HTR-8/SVneo (cell line): ENCODE results near the gene PEF1.
A peak's percentile ranks its signal among the peaks of the same experiment; 100 is the strongest.

Experiments used
- DNase-seq: peaks from one replicate; pipeline ENCODE4 v3.0.0; 2011; ENCODE audit warnings: low spot score, mixed read lengths; ENCODE audit not compliant: insufficient read length
- FAIRE-seq: peaks from 2 replicates; lab custom pipeline; 2011; peaks lifted over from hg19 to GRCh38; lab: Jason Lieb, UNC

PEF1 gene, protein sequence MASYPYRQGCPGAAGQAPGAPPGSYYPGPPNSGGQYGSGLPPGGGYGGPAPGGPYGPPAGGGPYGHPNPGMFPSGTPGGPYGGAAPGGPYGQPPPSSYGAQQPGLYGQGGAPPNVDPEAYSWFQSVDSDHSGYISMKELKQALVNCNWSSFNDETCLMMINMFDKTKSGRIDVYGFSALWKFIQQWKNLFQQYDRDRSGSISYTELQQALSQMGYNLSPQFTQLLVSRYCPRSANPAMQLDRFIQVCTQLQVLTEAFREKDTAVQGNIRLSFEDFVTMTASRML

GRCh38 chr1:31644560-31645273 lies at the start of gene PEF1:
TSS of gene PEF1 (minus strand) at chr1:31644876. CDS start at chr1:31644864, 12 bp downstream.
- FAIRE-seq, result peak; percentile 93
- peak; percentile 95 for DNase-seq

DNA sequence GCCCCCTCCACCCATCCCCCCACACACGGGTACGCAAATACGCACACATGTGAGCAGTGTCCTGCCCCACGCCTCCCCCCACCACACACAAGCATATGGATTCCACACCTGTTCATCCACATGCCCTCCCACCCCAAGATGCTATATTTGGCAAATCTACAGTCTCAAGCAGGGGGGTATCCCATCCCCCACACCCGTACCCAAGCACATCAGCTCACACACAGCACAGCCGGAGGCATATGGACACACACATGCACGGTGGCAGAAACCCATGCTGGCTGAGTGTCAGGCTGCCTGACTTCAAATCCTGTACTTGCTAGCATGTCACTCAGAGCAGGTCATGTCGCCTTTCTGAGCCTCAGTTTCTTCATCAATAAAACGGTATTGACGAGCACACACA lies 48.6 kb upstream of the PEF1 start:
- FAIRE-seq (no peak), DNase-seq (no peak)

- no peak for FAIRE-seq
- DNase-seq, result no peak
Observed at GRCh38 chr1:31691951-31692350, 47.3 kb upstream of the PEF1 start.

GRCh38 chr1:31691446-31691845 lies 46.8 kb upstream of the PEF1 start:
- DNase-seq, result no peak
- no peak for FAIRE-seq

DNA sequence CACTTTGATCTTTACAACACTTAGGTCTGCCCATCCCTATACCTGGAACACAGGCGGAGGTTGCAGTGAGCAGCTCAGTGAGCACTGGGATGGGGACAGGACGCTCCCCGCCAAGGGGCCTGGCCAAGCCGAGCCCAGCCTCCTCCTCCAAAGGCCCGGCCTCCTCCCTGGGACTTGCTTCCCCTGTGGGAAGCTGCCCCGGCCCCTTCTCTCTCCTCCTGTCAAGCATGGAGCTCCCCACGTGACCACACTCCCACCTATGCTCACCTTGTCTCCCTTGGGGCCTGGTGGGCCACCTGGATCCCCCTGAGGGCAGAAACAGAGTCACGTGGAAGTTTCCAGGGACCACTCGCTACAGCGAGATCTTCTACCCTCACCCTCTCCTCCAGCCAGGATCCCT lies 46.2 kb upstream of the PEF1 start:
- FAIRE-seq, result no peak
- DNase-seq, result no peak

DNA sequence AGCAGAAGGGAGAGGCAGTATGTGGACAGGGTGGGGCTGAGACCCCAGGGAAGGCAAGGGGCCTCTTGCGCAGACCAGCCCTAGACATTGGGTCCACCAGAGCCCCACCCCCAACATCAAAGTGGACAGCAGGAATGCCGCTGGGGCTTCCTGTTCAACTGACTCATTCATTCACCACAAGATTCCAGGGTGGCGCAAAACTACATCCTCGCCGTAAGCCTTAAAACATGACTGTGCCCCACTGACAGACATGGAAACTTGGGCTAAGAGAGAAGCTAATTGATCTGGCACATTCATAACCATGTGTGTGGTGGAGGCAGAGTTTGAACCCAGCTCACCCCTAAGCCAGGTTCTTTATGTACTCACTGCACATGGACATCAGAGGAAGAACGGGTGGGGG lies 45.2 kb upstream of the PEF1 start:
- DNase-seq (peak; percentile 87), FAIRE-seq (peak; percentile 78)

DNA sequence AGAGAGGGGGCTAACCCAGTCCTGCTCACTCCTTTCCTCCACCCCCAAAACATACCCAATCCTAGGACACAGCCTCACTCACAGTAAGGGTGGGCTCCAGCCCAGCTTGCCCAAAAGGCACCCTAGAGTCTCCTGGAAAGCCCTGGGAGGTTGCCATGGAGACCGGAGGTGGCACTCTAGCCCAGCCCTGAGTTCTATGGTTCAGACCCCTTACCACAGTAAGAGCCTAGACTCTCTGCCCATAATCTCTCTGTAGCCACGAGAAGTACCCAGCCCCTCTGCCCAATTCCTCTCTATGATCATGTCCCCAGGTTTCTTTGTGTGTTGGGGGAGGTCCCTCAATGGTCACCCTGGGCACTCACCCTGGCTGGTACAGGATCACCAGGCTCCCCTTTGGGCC lies 44.7 kb upstream of the PEF1 start:
- DNase-seq, result no peak

DNA sequence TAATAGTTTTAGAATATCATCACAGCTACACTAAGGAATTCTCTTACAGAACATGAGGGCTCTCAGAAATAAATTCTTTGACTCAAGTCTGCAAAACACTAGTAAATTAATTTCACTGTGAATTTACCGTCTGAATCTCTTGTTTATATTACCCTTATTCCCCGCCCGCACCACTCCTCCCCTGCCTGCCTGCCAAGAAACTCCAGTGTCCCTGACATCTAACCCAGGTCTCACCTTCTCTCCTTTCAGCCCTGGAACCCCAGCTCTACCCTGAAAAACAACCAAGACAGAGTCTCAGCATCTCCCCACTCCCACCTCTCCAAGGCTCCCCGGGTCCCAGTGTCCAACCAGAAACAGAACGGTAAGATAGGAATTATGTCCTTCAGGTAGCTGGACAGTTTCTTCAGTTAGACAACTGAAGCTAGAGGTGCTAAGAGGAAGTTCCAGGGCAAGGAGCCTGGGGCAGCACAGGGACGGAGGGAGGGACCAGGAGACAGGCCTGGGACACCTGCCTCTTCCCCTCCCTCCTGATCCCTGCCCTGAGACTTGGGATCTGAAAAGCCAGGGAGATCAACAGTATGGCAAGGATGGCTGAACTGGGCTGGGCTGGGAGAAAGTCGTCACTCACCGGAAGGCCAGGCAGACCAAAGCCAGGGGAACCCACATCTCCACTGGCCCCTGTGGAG lies 43.7 kb upstream of the PEF1 start:
- no peak for DNase-seq
- FAIRE-seq, result no peak

More for the DNA sequence above, 44.7 kb upstream of the PEF1 start:
- no peak for FAIRE-seq

DNA sequence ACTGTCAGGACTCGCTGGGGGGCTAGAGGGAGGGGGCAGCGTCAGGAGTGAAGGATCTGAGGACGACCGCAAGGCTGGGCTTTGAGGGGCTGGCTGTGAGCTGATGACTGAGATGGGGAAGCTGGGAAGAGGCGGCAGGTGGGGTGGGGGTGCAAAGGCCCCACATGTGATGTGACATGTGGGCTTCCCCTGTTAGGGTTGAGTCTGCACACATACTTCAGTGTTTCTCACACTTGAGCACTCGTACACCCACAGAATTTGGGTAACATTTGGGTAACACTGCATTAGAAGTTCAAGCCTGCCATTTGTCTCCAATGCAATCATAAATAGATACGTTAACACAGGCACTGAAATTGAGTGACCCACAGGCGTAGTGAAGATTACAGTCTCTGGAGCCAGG lies 42.9 kb upstream of the PEF1 start:
- DNase-seq (no peak), FAIRE-seq (no peak)

GRCh38 chr1:31685795-31686194 lies 41.1 kb upstream of the PEF1 start:
- no peak for DNase-seq
- no peak for FAIRE-seq

DNA sequence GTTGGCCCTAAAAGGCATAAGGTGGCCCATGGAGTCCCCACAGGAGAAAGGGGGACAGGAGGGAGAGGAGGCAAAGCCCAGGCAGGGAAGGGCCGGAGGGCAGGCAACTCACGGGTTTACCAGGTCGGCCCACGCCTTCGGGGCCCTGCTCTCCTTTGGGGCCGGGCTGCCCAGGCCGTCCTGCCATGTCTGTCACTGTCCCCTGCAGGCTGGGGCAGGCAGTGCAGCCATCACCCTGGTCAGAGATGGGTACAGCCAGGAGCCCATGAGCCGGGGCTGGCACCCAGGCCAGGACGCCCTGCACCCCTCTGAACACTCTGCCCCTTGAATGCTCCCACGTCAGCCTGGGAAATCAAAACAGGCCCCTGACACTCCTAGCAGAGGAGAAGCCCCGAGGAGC lies 39.3 kb upstream of the PEF1 start:
- no peak for FAIRE-seq
- DNase-seq, result no peak

DNA sequence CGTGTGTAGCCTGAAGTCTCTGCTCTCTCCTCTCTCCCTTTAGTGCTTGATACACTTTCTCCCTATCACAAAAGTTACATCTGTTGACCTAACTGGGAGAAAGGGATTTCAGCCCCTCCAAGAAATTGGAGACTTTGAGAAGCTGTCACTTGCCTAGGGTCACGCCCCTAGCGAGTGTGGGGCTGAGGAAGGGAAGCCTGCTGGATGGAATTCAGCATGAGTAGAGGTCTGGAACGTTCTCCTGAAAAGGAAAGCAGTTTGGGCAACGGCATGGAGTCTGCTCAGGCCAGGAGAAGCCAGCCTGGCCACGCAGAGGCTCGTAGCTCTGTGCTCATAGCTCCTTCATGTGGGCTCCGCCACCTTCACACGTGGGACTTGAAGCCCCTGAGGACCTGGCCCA lies 36.7 kb upstream of the PEF1 start:
- FAIRE-seq, result no peak

DNA sequence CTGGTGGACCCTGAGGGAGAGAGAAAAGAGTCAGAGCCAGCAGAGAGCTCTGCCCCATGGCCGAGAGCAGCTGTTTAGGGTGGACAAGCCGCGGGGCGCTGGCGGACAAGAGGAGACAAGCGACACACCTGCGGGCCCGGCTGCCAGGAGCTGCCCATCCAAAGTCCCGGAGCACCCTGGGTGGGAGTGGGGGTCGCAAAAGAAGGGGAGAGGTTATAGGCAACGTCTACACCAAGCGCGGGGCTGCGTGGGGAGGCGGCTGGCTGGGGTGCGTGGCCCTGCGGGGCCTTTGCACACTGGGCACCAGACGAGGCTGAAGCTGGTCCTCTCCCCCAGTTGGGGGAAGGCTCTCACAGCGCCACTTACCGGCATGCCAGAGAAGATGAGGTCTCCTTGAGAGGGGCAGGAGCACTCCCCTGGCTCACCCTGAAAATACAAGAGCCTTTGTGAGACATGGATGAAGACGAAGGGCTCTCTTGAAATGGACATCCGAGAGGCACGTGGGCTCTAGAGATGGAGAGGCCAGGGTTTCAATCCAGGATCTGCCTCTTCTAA lies 35.1 kb upstream of the PEF1 start:
- no peak for FAIRE-seq
- DNase-seq, result no peak

More for the DNA sequence above, 36.7 kb upstream of the PEF1 start:
- DNase-seq, result no peak

- DNase-seq, result no peak
- no peak for FAIRE-seq
Observed at GRCh38 chr1:31679091-31679490, 34.4 kb upstream of the PEF1 start.

DNA sequence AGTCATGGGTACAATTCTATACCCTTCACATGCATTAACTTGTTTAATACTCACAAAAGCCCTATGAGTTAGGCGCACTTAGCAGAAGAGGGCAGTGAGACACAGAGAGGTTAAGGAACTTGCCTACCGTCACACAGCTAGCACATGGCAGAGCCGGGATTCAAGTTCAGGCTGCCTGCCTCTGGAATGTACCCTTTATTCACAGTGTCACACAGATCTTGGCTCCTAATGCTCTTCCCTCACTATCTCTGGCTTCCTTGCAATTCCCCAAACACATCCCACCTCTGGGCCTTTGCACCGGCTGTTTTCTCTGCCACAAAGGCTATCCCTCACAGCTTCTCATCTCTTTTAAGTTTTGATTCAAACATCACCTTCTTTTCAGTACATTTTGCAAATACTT lies 34.0 kb upstream of the PEF1 start:
- no peak for DNase-seq
- no peak for FAIRE-seq

GRCh38 chr1:31677949-31678348 lies 33.3 kb upstream of the PEF1 start:
- DNase-seq (no peak), FAIRE-seq (no peak)

GRCh38 chr1:31677401-31677800 lies 32.7 kb upstream of the PEF1 start:
- FAIRE-seq, result no peak
- no peak for DNase-seq

GRCh38 chr1:31675756-31676155 lies 31.1 kb upstream of the PEF1 start:
- FAIRE-seq (no peak), DNase-seq (no peak)

DNA sequence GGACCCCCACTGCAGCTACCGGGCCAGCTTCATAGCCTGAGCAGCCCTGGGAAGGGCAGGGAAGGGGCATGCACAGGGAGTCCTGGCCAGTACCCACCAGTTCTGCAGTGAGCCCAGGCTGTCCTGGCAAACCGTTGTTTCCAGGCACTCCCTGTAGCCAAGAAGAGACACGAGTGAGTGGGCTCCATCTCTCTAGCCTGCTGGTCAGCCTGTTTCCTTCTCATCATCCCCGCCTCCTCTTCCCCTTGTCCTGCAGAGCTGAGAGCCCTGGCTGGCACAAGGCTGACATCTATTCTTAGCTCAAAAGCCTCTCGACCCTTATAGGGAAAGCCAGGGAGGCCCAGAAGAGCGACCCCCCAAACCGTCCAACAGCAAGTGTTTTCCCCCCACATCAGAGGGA lies 30.5 kb upstream of the PEF1 start:
- no peak for FAIRE-seq
- DNase-seq, result no peak

GRCh38 chr1:31674626-31675025 lies 29.9 kb upstream of the PEF1 start:
- peak; percentile 29 for DNase-seq
- peak; percentile 67 for FAIRE-seq

DNA sequence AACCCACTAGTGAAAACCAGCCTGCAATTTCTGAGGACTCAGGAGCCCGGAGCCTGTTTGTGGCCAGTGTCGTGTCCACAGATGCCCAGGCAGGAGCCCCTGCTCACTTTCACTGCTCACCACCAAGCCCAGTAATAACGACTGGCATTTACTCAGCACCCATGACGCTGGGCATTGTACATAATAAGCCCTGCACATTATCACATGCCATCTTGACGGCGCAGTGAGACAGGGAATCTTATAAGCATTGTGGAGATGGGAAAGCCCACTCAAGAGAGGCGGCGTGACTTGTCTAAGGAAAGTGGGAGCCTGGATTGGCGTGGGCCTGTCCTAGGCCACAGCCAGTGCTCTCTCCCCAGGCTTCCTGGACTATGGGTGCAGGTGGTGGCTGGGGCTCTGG lies 28.8 kb upstream of the PEF1 start:
- DNase-seq (no peak), FAIRE-seq (no peak)
